NCI-H345 (cell line): ENCODE measurements around the gene SSBP3.

ENCODE experiments used
- DNase-seq: peaks from one replicate; lab custom pipeline; 2025; lab: John Stamatoyannopoulos, UW

Gene SSBP3

GRCh38 chr1:54266908-54267307 lies 139.3 kb downstream of the SSBP3 start:
- no peak for DNase-seq

GRCh38 chr1:54266195-54266594 lies 140.0 kb downstream of the SSBP3 start:
- no peak for DNase-seq

GRCh38 chr1:54265659-54266058 lies 140.5 kb downstream of the SSBP3 start:
- DNase-seq = no peak

GRCh38 chr1:54265126-54265525 lies 141.1 kb downstream of the SSBP3 start:
- no peak for DNase-seq

- no peak for DNase-seq
Measured at GRCh38 chr1:54263601-54264226, 142.5 kb downstream of the SSBP3 start.

- DNase-seq = no peak
Measured at GRCh38 chr1:54262244-54262643, 143.9 kb downstream of the SSBP3 start.

- no peak for DNase-seq
Measured at GRCh38 chr1:54260810-54261209, 145.4 kb downstream of the SSBP3 start.

GRCh38 chr1:54259546-54260140 lies 146.6 kb downstream of the SSBP3 start:
- DNase-seq = no peak

- DNase-seq = no peak
Measured at GRCh38 chr1:54257876-54258275, 148.3 kb downstream of the SSBP3 start.

- DNase-seq = no peak
Measured at GRCh38 chr1:54257346-54257620, 148.9 kb downstream of the SSBP3 start.

- DNase-seq = no peak
Measured at GRCh38 chr1:54256522-54257345, 149.5 kb downstream of the SSBP3 start.

GRCh38 chr1:54255026-54255702 lies 151.0 kb downstream of the SSBP3 start:
- DNase-seq = no peak

- DNase-seq = peak; percentile 75
Measured at GRCh38 chr1:54254055-54254454, 152.1 kb downstream of the SSBP3 start.

- DNase-seq = no peak
Measured at GRCh38 chr1:54253480-54253879, 152.7 kb downstream of the SSBP3 start.

- no peak for DNase-seq
Measured at GRCh38 chr1:54252371-54252936, 153.7 kb downstream of the SSBP3 start.

GRCh38 chr1:54250670-54251069 lies 155.5 kb downstream of the SSBP3 start:
- no peak for DNase-seq

GRCh38 chr1:54249819-54250435 lies 156.3 kb downstream of the SSBP3 start:
- no peak for DNase-seq

- DNase-seq = no peak
Measured at GRCh38 chr1:54248966-54249365, 157.2 kb downstream of the SSBP3 start.

GRCh38 chr1:54247863-54248515 lies 158.2 kb downstream of the SSBP3 start:
- DNase-seq = no peak

- DNase-seq = no peak
Measured at GRCh38 chr1:54246116-54246721, 160.0 kb downstream of the SSBP3 start.

GRCh38 chr1:54245501-54245900 lies 160.7 kb downstream of the SSBP3 start:
- DNase-seq = no peak
